Activated naive CD4-positive, alpha-beta T cell treated with anti-CD3 and anti-CD28 coated beads, Interleukin-2, amount 10 ng/mL, durations not matched to agents 7 days and 5 days (primary cell): ENCODE data around the gene RNASE1.
"Not testable (repeated sequence)": the region's sequence is repeated elsewhere in the genome, so short reads cannot be mapped to it uniquely, and the experiment has no call there.

Source experiments
- CTCF ChIA-PET: fragments of 350-600 bp; sonication (Branson Sonifier 250); formaldehyde crosslinking; loops from one replicate; lab custom pipeline; 2021; ENCODE audit warnings: antibody characterized with exemption; lab: Charles Lee
- DNase-seq: peaks from one replicate; pipeline ENCODE4 v3.0.0-alpha.2; 2020
- H3K27ac Mint-ChIP-seq: one replicate; pipeline ENCODE4 v1.8.0; 2021; ENCODE audit warnings: mild to moderate bottlenecking, moderate library complexity, mixed read lengths
- H3K27me3 Mint-ChIP-seq: one replicate; pipeline ENCODE4 v1.8.0; 2021; ENCODE audit warnings: mild to moderate bottlenecking, mixed read lengths
- H3K36me3 Mint-ChIP-seq: one replicate; pipeline ENCODE4 v1.8.0; 2021; ENCODE audit warnings: mixed read lengths
- H3K4me1 Mint-ChIP-seq: one replicate; pipeline ENCODE4 v1.8.0; 2021; ENCODE audit warnings: mixed read lengths
- H3K4me3 Mint-ChIP-seq: one replicate; pipeline ENCODE4 v1.8.0; 2021; ENCODE audit warnings: mild to moderate bottlenecking, moderate library complexity, mixed read lengths
- H3K9me3 Mint-ChIP-seq: one replicate; pipeline ENCODE4 v1.8.0; 2021; ENCODE audit warnings: mixed read lengths

Gene RNASE1

DNA sequence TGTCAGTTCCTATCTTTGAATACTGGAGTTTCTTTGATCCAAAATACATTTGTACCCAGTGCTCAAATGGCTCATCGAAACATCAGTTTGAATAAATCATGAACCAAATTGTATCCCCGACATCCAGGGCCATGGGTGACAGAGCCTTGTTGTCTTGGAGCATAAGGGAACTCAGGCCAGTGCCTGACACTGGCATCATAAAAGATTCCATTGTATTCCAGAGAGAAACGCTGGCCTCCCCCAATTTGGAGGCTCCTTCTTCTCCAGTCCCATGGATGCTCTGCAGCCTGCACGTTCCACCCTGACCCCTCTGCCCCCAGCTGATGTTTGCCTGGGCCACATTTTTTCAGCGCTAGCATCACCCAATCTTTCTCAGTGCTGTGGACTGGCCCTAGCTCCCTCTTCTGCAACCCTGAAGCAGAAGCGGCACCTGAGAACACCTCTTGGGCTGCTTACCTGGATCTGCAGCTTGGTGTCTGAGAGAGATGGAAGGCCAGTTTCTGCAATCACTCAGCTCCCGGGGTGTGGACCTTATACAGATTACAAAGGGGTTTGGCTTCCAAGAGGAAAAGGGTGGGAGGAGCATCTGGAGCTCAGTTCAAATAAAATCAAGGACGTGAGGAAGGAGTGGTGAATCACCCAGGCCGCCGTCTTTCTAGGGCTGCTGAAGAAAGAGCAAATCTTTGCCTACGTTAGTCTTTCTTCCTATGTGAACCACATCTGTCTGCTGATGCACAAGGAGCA, at the start of gene RNASE1:
Gene RNASE1, minus strand, starts transcription at position 504 of the 744 bp plus-strand sequence. CDS start 776 bp downstream, outside the sequence.
- CTCF ChIA-PET = no interaction called here
- no peak within 1 kb of the TSS for H3K27ac Mint-ChIP-seq
- H3K36me3 Mint-ChIP-seq = no peaks in the 10 kb centered on the region
- DNase-seq = no peak
- H3K4me1 Mint-ChIP-seq = peaks cover 11% of the 10 kb centered on the region
- H3K27me3 Mint-ChIP-seq = peaks cover 51% of the 10 kb centered on the region
- no peaks in the 10 kb centered on the region for H3K9me3 Mint-ChIP-seq
- H3K4me3 Mint-ChIP-seq = no peak within 1 kb of the TSS

DNA sequence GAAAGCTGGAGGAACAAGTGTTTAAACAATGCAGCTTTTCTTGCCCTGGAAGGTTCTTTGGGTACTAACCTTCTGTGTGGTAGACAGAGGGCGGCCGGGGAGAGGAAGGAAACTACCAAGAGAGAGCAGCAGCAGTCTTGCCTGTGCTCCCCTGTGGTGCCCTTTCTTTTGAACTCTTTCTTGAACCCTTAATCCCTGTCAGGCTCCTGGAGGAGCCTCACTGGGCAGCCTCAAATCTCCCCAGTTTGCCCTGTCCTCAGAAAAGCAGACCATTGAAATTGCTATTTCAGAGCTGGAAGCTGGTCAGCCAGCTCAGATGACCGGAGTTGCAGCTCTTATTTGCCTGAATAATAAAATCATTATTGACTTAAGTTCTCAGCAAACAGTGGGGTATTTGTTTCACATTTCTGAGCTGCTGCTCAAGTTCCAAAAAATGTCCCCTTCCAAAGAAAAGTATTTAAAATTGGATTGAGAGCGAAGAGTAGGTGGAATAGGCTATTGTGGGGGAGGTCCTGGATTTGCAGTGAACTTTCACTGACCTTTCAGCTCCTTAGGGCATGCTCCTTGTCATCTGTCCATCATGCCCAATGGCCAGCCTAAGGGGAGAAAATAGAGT, 46.4 kb upstream of the RNASE1 start:
- Mint-ChIP-seq H3K4me3 (no peak overlapping the region), H3K9me3 (no peaks in the 10 kb centered on the region), H3K4me1 (no peaks in the 10 kb centered on the region), H3K27me3 (peaks cover 19% of the 10 kb centered on the region), H3K27ac (no peak overlapping the region), H3K36me3 (no peaks in the 10 kb centered on the region)
- DNase-seq = no peak
- CTCF ChIA-PET = interaction anchor here (0.7 to 2.1 kb wide), 3 partner anchors 9 to 152 kb away, joined by 3 to 7 read pairs (median 5); no protein-coding TSS in a partner anchor

DNA sequence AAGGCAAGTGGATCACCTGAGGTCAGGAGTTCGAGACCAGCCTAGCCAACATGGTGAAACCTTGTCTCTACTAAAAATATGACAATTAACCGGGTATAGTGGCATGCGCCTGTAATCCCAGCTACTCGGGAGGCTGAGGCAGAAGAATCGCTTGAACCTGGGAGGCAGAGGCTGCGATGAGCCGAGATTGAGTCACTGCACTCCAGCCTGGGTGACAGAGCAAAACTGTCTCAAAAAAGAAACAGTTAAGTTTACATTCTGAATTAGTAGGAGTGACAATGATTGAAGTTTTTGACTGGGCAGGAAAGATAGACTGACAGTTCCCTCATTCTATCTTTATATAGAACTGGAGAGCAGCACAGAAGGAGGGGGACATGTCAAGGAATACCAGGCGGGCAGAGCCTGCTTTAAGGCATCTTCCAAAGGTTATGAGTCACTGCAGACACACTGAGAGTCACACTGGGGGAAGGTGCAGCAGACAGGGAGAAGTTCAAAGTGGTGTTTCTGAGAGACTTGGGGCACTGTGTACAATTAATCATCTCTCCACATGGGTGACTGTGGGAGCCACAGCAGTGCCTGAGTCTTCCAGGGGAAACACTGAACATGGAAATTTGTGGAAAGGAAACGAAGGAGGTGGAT, 45.8 kb upstream of the RNASE1 start:
- no peak for DNase-seq
- Mint-ChIP-seq H3K36me3 (no peaks in the 10 kb centered on the region), H3K27ac (no peak overlapping the region), H3K9me3 (no peaks in the 10 kb centered on the region), H3K27me3 (peaks cover 13% of the 10 kb centered on the region), H3K4me1 (no peaks in the 10 kb centered on the region), H3K4me3 (no peak overlapping the region)
- CTCF ChIA-PET = interaction anchor here (0.8 to 2.1 kb wide), 3 partner anchors 9 to 123 kb away, joined by 5 to 7 read pairs (median 6); no protein-coding TSS in a partner anchor

DNA sequence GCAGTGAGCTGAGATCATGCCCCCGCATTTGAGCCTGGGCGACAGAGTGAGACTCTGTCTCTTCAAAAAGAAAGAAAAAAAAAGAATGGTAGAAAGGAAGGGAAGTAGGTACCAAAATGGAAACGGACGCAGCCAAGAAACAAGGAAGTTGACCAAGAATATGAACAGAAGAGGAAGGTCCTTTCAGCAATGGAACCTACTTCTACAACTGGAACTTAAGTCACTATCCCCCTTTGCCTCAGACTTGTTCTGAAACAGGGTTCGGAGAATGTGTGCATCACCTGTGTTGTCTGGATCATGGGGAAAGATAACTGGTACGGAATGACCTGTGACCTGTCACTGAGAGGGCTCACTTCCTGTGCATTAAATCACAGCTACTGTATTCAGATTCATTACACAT, 43.9 kb upstream of the RNASE1 start:
- CTCF ChIA-PET = no interaction called here
- Mint-ChIP-seq H3K4me3 (no peak overlapping the region), H3K27ac (no peak overlapping the region), H3K4me1 (no peaks in the 10 kb centered on the region), H3K27me3 (peaks cover 13% of the 10 kb centered on the region), H3K36me3 (no peaks in the 10 kb centered on the region), H3K9me3 (no peaks in the 10 kb centered on the region)
- DNase-seq = no peak

DNA sequence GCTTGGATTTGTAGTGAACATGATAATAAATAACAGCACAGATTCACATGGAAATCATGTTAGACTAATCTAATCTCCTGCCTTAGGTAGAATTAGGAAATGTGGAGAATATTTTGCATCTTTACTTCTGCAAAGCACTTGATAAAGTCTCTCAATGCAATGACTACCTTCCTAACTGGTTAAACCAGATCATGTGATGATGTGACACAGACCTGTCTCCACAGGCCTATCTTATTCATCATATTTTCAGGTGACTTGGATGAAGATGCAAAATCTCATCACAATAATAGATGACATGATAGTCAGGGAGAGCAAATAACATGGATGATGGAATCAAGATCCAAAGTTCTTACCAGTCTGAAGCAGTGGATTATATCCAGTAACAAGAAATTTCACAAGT, 38.5 kb upstream of the RNASE1 start:
- H3K9me3 Mint-ChIP-seq = no peaks in the 10 kb centered on the region
- no peak overlapping the region for H3K27ac Mint-ChIP-seq
- H3K36me3 Mint-ChIP-seq = no peaks in the 10 kb centered on the region
- no peak overlapping the region for H3K4me3 Mint-ChIP-seq
- H3K4me1 Mint-ChIP-seq = no peaks in the 10 kb centered on the region
- no peaks in the 10 kb centered on the region for H3K27me3 Mint-ChIP-seq
- CTCF ChIA-PET = no interaction called here
- DNase-seq = no peak

DNA sequence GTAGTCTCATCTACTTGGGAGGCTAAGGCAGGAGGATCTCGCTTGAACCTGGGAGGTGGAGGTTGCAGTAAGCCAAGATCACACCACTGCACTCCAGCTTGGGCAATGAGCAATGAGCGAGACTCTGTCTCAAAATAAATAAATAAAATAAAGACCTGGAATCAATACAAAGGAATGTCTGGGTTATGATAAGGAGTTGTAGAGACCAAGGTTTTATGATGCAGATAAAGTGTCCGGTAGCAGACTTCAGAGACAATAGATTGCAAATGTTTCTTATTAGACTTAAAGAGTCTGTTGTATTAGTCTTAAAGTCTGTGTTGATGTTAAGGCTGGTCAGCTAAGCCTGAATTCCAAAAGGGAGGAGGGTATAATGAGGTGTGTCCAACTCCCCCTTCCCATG, 35.2 kb upstream of the RNASE1 start:
- no peaks in the 10 kb centered on the region for H3K27me3 Mint-ChIP-seq
- no peaks in the 10 kb centered on the region for H3K36me3 Mint-ChIP-seq
- CTCF ChIA-PET = no interaction called here

DNA sequence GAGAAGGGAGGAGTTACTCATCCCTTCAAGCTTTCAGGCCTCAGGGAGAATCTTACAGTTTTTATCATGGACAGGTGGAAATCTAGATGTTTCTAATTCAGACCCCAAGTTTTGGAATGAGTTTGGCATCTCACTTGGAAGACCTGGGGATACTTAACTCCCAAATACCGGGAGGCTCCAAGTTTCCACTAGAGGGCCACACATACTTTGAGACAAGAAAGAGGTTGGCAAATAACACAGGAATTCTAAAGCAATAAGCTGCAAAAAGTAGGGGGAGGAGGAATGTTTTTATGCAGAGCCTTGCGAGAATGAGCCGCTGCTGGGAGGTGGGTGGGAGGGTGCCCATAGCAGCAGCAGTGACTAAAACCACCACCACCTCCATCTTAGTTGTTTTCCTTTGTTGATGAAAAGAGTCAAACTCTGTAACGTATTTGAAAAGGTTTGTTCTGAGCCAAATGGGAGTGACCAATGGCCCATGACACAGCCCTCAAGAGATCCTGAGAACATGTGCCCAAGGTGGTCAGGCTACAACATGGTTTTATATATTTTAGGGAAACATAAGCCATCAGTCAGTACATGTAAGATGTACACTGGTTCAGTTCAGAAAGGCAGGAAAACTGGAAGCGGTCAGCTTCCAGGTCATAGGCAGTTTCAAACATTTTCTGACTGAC, 34.2 kb upstream of the RNASE1 start:
- no peaks in the 10 kb centered on the region for H3K27me3 Mint-ChIP-seq
- H3K4me3 Mint-ChIP-seq = no peak overlapping the region
- no peak overlapping the region for H3K27ac Mint-ChIP-seq
- no peaks in the 10 kb centered on the region for H3K4me1 Mint-ChIP-seq
- CTCF ChIA-PET = no interaction called here
- H3K36me3 Mint-ChIP-seq = no peaks in the 10 kb centered on the region
- no peak for DNase-seq
- H3K9me3 Mint-ChIP-seq = no peaks in the 10 kb centered on the region

More for the DNA sequence above, 35.2 kb upstream of the RNASE1 start:
- no peak for DNase-seq
- no peaks in the 10 kb centered on the region for H3K9me3 Mint-ChIP-seq
- H3K4me1 Mint-ChIP-seq = no peaks in the 10 kb centered on the region
- no peak overlapping the region for H3K4me3 Mint-ChIP-seq
- H3K27ac Mint-ChIP-seq = no peak overlapping the region

DNA sequence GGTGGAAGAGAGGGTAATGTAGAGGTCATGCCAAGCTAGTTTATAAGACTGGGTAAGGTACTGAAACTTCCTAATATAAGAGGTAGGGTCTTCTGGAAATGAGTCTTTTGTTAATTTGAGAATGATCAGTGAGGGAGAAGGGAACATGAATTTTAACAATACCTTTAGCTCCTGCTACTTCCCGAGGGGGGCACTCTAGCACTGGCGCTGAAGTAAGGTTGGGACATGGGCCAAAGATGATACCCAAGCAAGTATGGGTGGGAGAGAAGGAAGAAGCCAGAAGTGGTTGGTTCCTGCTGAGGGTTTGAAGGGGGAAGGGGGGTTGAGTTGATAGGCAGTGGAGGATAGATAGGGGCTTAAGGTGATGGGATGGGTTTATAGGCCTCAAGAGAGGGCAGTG, 32.3 kb upstream of the RNASE1 start:
- Mint-ChIP-seq H3K9me3 (no peaks in the 10 kb centered on the region), H3K36me3 (no peaks in the 10 kb centered on the region), H3K4me3 (no peak overlapping the region), H3K27me3 (no peaks in the 10 kb centered on the region), H3K27ac (no peak overlapping the region), H3K4me1 (no peaks in the 10 kb centered on the region)
- no peak for DNase-seq
- CTCF ChIA-PET = no interaction called here

DNA sequence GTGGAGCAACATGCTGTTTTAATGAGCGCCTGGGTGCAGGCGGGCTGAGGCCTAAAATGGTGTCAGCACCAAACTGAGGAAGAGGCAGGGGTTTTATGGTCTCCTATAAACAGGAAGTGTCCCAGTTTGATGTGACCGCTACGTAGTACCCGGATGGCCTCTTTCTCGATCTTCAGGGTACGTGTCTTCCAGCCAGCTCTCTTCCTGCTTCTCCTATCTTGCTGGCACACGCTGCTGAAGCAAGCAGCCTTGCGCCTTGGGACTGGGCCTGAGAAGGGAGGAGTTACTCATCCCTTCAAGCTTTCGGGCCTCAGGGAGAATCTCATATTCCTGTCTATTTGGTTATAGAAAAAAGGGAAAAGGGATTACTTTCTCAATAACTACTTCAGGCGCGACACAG, 28.2 kb upstream of the RNASE1 start:
- Mint-ChIP-seq H3K27ac (no peak overlapping the region), H3K9me3 (peaks cover 2% of the 10 kb centered on the region), H3K4me1 (no peaks in the 10 kb centered on the region)

DNA sequence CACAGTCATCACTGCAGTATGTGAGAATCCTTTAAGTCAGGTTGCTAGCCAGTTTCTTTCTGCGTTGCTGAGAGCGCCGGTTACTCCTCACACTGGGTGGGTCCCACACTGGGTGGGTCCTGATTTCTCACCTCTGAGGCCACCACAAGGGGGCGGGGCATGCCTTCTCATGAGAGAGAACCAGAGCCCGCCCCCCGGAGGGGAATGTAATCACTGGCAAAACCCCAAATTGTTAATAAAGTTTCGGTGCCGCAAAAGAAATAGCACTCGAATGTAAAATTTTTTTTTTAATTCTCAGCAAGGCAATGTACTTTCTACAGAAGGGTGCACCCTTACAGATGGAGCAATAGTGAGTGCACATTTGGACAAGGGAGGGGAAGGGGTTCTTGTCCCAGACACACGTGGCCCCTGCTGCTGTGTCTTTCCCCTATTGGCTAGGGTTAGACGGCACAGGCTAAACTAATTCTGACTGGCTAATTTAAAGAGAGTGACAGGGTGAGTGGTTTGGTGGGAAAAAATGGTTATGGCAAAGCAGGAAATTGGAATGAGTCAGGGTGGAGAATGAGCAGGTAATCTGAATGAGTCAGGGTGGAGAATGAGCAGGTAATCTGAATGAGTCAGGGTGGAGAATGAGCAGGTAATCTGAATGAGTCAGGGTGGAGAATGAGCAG, 25.5 kb upstream of the RNASE1 start:
- CTCF ChIA-PET, H3K4me3 Mint-ChIP-seq, H3K9me3 Mint-ChIP-seq, H3K36me3 Mint-ChIP-seq, H3K4me1 Mint-ChIP-seq, DNase-seq, H3K27ac Mint-ChIP-seq: not testable (repeated sequence)
- peaks cover 18% of the 10 kb centered on the region for H3K27me3 Mint-ChIP-seq

More for the DNA sequence above, 28.2 kb upstream of the RNASE1 start:
- H3K36me3 Mint-ChIP-seq = no peaks in the 10 kb centered on the region
- H3K27me3 Mint-ChIP-seq = peaks cover 7% of the 10 kb centered on the region
- CTCF ChIA-PET = no interaction called here
- no peak for DNase-seq
- no peak overlapping the region for H3K4me3 Mint-ChIP-seq

DNA sequence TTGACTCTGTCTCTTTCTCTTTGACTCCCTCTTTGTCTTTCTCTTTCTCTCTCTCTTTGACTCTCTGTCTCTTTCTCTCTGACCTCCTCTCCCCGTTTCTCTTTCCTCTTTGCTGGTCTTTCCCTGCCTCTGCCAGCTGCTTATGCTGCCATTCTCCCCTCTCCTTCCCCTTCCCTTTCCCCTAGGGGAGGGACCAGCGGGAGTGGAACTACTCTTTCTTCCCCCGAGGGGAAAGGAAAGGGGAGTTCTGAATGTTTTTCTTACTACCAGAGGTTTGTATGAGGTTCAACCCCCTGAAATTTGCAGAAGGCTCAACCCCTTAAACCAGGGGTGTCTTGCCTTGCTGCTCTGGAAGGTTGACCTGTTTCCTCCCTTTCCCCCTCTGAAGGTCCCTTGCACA, 24.7 kb upstream of the RNASE1 start:
- Mint-ChIP-seq H3K36me3 (no peaks in the 10 kb centered on the region), H3K27ac (no peak overlapping the region), H3K27me3 (peaks cover 23% of the 10 kb centered on the region), H3K9me3 (peaks cover 2% of the 10 kb centered on the region), H3K4me1 (no peaks in the 10 kb centered on the region), H3K4me3 (no peak overlapping the region)
- no peak for DNase-seq
- CTCF ChIA-PET = no interaction called here

DNA sequence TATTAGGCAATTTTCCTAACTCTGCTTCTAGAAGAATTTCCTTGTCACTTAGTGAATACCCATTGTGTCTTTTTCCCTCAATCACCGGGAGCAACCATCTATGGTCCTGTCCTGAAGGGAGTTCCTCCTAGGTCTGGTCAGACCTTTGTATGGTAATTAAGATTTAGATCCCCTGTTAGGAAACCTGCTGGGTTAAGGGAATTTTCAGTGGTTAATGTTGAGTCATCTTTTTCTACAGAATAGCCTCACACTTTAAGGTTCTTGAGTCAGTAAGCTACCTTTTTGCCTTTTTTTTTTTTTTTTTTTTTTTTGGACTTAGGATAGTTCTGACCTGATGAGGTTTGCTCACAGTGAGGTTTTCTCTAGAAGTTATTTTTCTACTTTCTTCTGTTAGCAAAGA, 24.0 kb upstream of the RNASE1 start:
- H3K27me3 Mint-ChIP-seq = peaks cover 23% of the 10 kb centered on the region
- H3K36me3 Mint-ChIP-seq, CTCF ChIA-PET, H3K4me1 Mint-ChIP-seq, H3K27ac Mint-ChIP-seq, H3K9me3 Mint-ChIP-seq, H3K4me3 Mint-ChIP-seq, DNase-seq: not testable (repeated sequence)

DNA sequence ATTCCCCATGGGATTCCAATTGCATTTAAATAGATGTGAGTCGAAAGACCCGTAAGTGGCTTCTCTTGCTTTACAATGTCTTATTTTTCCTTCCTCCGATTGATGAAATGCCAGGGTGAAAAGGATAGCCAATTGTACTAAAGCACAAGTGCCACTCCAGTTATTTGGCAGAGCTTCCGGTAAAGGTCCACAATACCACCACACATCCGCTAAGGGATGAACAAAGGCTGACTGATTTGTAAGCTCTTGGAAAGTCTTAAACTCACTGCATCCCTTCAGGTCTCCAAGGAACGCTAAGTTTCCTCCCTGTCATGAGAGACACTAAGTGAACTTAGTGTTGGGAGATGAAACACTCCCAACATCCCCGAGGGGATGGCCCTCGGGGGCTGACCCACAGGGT, 21.2 kb upstream of the RNASE1 start:
- Mint-ChIP-seq H3K4me1 (no peaks in the 10 kb centered on the region), H3K9me3 (peaks cover 2% of the 10 kb centered on the region), H3K27ac (no peak overlapping the region), H3K4me3 (no peak overlapping the region), H3K27me3 (peaks cover 30% of the 10 kb centered on the region), H3K36me3 (no peaks in the 10 kb centered on the region)
- DNase-seq = no peak
- CTCF ChIA-PET = no interaction called here

DNA sequence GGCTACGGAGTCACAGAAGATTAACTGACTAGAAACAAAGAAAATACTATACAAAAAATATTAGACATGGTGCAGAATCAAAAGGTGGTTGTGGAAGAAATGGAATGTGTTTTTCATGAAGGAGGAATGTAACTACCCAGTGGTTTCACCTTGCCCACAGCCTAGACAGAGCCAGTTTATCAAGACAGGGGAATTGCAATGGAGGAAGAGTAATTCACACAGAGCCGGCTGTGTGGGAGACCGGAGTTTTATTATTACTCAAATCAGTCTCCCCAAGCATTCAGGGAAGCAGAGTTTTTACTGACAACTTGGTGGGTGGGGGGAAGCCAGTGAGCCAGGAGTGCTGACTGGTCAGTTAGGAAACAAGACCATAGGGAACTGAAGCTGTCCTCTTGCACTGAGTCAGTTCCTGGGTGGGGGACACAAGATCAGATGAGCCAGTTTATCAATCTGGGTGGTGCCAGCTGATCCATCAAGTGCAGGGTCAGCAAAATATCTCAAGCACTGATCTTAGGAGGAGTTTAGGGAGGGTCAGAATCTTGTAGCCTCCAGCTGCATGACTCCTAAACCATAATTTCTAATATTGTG, 19.0 kb upstream of the RNASE1 start:
- DNase-seq, H3K36me3 Mint-ChIP-seq, H3K27ac Mint-ChIP-seq, H3K4me1 Mint-ChIP-seq, H3K9me3 Mint-ChIP-seq, CTCF ChIA-PET, H3K4me3 Mint-ChIP-seq: not testable (repeated sequence)
- peaks cover 30% of the 10 kb centered on the region for H3K27me3 Mint-ChIP-seq
